Measurements from ENCODE around the gene RNMT.
"Not testable (repeated sequence)": the region's sequence is repeated elsewhere in the genome, so short reads cannot be mapped to it uniquely, and the experiment has no call there.

Gene RNMT

DNA sequence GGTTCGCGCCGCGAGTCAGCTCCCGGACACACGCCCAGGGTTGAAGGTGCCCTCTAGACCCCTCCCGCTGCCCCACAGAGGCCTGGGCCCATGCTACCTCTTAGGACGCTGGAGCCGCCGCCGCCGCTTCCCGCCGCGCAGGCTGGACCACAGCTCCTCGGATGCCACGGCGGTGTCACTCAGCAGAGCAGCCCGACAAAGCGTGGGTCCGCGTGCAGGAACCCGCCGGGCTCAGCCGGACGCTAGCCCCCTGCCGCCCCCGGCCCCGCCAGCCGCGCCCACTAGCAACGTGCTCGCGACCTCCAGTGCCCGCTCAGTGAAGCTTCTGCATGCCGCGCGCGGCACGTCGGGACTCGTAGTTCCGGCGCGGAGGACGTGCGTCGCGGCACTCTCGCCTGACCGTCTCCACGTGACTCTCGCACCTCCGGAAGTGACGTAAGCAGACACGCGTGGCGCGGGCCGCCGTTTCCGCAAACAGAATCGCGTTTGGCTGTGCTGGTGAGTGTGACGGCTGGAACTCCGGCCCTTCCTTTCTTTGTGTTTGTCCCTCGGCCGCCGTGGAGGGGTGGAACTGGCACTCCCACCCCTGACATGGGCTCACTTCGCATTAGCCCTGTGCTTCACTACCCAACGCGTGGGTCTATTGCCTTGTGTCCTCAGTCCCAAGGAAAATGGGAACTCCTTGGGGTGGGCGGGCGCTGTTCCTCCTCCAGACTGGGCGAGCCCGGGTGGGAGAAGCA lies at the start of gene RNMT, which contains the start of gene FAM210A:
RNMT (plus strand) TSS at position 442 of the 740 bp plus-strand sequence. CDS start 4,845 bp downstream, outside the sequence.
FAM210A (minus strand) TSS at position 327 of the 740 bp plus-strand sequence. CDS start 44,481 bp downstream, outside the sequence.
- peak; percentile 94 for DNase-seq

DNA sequence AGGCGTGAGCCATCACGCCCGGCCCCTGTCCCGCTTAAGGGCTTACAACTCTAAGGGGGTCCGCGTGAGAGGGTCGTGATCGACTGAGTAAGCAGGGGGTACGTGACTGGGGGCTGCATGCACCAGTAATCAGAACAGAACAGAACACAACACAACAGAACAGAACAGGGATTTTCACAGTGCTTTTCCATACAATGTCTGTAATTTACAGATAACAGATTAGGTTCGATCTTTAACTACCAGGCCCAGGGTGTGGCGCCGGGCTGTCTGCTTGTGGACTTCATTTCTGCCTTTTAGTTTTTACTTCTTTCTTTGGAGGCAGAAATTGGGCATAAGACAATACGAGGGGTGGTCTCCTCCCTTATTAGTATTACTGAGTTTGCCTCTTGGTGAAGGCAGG lies 49.1 kb upstream of the RNMT start:
- not testable (repeated sequence) for DNase-seq

DNA sequence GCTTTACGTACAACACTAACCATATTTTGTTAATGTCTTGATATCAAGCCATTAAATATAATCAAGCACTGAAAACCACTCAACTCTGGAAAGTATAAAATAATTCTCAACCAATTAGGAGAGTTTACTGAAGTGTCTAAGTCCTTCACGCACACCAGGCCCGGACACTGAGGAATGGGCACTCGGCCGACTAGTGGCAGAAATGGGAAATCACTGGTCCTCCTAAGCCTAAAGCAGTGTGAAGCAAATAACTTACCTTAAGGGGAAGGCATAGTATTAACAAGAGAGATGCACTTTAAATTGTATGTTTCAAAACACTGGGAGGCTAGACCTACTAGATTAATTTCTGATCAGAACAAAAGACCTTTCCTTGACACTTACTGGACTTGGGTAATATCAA lies 45.9 kb upstream of the RNMT start:
- no peak for DNase-seq

DNA sequence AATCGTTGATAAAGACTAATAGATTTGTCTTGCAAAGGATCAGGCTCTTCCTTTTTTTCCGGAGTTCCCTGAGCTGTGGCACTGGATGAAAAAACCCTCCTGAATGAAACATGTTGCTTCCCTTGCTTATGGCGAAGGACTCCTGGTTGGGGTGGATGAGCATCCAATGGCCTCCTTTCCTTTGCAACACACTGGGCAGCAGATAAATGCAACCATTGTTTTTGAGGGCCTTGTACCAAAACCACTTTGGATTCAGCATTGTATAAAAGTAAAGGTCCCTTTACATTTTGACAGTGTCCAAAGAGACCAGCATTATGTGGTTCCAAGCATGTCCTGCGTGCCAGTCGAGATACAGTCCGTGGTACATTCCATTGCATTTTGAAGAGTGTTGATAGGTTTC lies 44.8 kb upstream of the RNMT start:
- no peak for DNase-seq

DNA sequence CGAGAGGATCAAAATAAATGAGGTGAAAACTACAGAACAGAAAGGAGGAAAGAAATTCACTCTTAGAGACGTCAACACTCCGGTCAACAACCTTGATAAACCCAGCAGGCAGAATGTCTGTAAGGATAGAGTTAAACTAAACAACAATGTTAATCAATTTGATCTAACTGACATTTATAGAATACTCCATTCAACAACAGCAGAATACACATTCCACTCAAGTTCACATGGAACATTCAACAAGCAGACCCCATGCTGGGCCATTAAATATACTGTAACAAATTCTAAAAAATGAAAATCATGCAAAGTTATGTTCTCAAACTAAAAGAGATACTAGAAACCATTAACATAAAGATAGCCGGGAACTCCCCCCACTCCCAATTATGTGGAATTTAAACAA lies 41.9 kb upstream of the RNMT start:
- DNase-seq, result no peak

DNA sequence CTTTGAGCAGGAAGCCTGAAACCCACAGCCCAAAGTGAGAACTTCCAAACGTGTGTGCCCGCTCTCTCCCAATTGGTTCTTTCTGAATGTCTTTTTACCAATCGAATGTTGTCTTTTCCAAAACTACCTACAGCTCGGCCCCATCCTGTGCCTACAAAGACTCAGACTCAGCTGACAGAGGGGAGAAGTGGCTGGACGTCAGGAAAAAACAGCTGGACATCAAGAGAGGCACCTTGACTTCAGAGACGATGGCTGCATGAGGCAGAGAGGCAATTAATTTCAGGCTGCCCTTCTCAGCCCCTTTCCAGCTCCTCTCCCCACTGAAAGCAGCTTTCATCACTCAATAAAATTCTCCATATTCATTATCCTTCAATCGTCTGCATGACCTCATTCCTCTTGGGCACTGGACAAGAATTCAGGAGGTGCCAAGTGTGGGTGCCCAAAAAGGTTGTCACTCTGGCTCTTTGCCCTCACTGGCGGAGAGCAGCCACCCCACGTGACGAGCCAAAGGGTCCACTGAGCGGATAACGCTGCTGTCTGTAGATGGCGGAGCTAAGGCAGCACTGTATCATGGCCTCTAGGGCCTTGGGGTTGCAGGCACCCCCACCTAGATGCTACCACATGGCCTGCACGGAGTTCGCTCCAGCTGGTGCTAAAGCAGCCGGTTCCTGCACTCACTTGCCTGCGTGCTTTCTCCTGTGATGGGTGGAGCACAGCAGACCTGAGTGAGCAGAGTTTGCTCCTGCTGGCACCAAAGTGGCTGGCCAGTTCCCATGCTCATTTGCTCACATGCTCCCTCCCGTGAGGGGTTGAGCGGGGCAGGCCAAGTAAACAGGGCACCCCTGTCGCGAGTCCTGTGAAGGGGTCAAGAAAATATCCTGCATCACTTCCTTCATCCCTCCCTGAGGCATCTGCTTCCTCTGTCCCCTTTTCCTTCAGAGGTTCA lies 38.0 kb upstream of the RNMT start:
- no peak for DNase-seq

DNA sequence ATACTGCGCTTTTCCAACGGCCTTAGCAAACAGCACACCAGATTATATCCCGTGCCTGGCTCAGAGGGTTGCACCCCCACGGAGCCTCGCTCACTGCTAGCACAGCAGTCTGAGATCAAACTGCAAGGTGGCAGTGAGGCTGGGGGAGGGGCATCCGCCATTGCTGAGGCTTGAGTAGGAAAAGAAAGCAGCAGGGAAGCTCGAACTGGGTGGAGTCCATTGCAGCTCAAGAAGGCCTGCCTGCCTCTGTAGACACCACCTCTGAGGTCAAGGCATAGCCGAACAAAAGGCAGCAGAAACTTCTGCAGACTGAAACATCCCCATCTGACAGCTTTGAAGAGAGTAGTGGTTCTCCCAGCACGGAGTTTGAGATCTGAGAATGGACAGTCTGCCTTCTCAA lies 36.4 kb upstream of the RNMT start:
- not testable (repeated sequence) for DNase-seq

DNA sequence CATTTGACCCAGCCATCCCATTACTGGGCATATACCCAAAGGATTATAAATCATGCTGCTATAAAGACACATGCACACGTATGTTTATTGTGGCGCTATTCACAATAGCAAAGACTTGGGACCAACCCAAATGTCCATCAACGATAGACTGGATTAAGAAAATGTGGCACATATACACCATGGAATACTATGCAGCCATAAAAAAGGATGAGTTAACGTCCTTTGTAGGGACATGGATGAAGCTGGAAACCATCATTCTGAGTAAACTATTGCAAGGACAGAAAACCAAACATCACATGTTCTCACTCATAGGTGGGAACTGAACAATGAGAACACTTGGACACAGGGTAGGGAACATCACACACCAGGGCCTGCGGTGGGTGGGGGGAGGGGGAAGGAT lies 31.1 kb upstream of the RNMT start:
- DNase-seq, result not testable (repeated sequence)

DNA sequence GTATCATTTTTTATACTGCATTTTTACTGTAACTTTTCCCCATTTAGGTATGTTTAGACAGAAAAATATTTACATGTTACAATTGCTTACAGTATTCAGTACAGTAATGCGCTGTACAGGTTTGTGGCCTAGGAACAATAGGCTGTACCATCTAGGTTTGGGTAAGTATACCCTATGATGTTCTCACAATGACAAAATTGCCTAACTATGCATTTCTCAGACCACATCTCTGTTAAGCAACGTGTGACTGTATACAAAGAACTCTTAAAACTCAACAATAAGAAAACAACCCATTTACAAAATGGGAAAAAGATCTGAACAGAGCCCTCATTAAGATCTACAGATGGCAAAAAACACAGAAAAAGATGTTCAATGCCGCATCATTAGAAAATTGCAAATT lies 29.5 kb upstream of the RNMT start:
- no peak for DNase-seq

DNA sequence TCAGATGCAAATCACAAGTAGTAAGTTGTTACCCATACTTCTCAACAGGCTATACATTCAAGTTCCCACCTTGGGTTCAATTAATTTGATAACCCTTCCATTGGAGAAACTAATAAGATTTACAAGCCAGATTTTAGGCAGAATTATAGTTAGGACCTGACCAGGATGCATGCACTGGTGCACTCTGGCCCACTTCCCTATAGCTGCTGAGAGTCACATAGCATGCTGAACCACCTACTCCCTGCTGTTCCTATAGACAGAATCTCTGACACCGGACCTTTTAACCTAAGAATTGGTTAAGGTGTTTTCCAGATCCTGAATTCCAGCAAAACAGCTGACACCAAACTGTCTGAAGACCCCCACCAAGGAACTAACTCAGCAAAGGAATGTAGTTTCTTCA lies 26.3 kb upstream of the RNMT start:
- DNase-seq, result no peak

DNA sequence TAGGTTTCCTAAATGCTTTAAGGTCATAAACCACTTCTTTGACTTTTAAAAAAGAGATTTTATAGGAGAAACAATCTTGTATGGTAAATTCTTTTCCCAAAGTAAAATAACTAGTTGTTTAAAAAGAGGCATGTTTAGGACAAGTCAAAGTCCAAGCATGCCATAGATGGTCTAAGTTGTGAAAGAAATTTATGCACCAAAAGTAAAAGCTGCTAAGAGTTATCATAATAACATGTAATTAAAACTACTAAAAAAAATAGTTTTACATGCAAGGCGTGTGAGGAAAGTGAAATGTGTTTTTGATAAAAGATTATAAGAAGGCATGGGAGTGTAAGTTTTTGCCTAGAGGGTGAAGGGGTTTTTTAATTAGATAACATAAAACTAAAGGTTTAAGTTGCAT lies 22.6 kb upstream of the RNMT start:
- DNase-seq, result no peak

DNA sequence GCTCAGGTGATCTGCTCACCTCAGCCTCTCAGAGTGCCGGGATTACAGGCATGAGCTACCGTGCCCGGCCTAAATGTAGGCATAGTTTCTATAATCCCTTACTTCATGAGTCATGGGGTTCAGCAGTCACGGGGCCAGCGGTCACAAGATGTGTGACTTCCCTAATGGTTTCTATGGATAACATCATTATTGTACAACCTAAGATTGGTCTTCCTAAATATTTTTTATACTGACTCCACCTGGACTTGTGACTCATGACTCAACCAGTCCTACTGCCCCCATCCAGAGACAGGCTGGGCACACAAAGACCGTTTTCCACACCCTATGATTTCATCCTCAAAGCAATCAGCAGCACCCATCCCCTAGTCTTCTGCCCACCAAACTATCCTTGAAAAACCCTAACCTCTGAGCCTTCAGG lies 16.1 kb upstream of the RNMT start:
- no peak for DNase-seq

DNA sequence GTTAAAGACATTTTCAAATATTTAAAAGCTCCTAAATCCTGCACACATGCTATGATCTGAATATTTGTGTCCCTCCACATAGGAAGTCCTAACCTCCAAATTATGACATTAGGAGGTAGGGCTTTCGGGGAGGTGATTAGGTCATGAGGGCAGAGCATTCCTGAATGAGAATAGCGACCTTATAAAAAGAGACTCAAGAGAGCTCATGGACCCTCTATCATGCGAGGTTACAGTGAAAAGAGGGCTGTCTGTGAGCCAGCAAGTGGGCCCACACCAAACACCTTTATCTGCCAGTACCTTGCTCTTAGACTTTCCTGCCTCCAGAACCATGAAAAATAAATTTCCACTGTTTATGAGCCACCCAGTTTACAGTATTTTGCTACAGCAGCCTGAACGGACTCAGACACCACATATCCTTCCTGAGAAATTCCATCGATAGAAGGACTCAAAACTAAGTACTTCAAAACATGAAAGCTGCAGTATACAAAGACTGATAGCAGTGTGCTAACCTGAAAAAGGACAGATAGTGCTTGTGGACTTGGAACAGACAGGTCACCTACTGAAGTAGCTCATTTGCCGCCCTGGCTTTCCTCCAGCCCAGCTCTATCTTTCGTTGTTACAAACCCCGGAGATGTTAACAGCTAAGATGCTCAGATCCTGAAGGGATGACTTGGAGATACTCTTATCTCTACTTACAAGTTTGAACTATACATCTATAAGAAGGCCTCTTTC lies 13.9 kb upstream of the RNMT start:
- DNase-seq, result no peak

DNA sequence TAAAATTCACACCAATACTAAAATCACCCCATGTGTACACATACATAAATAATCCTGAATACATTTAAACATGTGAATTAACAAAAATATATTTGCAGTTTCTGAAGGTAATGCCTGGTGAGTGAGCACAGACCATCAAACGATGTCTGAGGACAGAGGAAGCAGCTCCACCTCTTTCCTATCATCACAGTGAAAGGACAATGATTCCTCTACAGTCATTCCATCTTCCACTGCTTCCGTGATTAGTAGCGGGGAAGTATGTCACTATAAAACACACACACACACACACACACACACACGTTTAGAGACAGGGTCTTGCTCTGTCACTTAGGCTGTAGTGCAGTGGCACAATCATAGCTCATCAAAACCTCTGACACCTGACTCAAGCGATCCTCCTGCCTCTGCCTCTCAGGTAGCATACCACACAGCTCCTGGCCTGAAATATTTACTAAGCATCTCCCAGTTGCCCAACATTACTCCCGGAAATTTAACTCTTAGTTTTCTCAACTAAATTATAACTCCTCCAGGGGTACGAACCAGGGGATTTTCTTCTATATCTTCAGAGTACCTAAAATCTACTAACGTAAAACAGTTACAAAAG lies 12.9 kb upstream of the RNMT start:
- DNase-seq, result no peak

DNA sequence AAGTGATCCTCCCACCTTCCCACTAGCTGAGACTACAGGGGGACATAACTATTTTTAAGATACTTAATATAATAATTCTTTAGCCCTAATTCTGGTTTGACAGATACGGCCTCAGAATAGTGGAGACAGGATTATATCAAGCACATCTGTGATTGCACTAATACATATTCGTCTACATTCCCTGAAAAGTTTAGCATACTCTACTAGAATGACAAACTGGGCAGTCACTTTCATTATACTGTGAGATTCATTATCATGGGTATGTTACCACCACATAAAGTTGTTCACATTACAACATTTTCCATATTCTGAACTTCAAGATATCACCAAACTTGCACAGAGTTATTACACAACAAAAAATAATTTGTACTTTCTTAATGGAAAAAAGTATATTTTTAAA lies 11.1 kb upstream of the RNMT start:
- DNase-seq, result no peak

DNA sequence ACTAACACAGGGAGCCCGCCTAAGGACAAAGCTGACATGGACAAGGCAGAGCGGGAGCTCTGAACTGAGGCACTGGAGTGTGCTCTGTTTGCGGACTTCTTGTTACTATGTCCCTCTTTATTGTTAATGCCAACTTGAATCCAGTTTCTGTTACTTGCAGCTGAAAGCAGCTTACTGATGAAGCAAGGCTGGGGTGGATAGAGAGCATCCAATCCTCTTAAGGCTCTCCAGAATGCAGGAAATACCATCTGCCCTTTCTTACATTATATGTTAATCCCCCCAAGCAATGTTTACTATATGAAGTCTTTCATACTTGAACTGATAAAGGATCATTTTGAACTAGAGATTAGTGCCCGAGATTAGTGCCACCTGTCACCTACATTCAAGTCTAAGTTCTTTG lies 9.6 kb upstream of the RNMT start:
- DNase-seq, result no peak

DNA sequence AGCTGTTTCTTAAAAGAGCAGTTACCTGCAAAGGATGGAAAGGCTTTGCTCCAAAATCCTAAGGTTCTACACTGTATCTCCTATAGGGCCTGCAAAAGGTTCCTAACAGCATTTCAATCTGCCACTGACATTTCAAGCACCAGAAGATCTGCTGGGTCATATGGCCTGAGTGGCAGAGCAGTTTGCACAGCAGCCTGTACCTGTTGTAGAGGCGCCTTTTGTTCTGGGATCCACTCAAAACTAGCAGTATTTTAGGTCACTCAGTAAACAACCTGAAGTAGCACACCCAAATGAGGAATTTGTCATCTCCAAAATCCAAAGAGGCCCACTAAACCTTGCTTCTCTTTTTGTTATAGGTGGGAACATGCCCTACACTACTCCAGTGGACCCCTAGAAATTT lies 6.3 kb upstream of the RNMT start:
- DNase-seq, result no peak

DNA sequence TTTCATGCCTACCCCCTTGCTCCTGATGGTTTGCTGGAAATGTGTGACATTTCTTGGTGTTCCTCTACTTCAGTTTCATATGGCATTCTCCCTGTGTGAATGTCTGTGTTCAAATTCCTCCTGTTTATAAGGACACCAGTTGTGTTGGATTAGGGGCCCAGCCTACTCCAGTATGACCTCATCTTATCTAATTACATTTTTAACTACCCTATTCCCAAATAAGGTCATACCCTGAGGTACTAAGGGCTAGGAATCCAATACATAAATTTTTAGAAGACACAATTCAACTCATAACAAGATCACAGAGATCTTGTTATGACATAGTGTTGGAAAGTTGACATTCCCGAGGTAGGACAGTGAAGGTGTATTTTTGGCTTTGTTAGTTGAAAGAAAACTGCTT lies 5.6 kb upstream of the RNMT start:
- DNase-seq, result no peak

DNA sequence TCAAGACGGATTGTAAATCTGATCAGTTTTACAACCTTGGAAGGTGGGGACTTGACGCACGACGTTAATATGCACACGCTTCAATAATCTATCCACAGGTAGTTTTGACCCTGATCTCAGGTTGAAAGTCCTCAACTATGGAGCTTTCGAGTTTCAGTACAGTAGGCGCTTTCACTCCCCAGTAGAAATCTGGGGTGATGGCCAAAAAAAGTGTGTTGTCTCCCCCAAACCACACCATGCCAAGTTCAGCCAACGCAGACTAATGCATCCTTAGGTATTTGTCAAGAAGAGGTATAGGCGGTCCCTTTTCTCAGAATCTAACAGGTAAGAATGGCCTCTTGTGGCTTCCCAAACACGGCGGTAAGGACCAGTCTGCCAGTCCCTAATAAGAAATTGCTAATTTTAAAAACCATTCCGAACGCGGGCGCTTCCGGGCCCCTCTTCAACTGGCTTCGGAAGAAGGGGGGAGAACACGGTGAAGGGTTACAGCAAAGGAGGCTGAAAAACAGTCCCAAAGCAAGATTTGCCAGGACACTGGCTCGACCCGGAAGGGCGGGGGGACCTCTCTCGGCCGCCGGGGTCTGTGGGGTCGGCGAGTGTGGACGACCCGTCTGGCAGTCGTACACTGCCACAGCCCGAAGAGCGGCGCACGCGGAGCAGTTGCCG lies 774 bp upstream of the RNMT start:
- DNase-seq, result peak; percentile 10

DNA sequence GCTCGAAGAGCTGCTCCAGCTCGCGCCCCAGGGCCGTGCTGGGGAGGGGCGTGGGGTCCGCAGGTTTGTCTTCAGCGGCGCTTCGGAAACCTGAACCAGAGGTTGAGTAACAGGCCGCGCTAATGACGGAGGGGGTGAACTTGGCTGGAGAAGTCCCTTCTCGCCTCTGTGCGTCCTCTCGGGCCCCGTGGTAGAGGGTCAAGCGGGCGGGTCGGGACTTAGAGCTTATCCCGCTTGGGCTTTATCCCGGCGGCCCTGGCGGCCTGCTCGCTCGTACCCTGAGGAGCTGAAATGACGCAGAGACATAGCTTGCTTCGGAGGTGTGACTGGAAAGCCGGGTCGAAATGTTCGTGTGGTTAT lies 479 bp downstream of the RNMT start:
- peak; percentile 32 for DNase-seq

DNA sequence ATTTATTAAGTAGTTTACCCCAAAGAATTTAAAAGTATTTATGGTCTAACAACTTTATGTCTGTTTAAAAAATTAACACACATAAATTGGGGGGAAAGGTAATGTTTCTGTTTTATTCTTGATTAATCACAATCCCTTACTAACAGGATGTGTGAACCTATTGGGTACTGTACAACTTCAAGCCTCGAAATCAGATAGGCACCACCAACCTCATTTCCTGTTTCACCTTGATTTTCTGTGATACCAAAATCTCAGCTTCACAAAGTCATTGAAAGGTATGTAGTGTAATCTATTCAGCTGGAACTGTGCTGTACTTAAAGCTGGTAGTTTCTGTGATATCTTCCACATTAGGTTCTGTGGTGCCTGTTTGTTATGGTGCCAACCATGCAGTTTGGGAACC lies 4.0 kb downstream of the RNMT start:
- DNase-seq, result peak; percentile 34

DNA sequence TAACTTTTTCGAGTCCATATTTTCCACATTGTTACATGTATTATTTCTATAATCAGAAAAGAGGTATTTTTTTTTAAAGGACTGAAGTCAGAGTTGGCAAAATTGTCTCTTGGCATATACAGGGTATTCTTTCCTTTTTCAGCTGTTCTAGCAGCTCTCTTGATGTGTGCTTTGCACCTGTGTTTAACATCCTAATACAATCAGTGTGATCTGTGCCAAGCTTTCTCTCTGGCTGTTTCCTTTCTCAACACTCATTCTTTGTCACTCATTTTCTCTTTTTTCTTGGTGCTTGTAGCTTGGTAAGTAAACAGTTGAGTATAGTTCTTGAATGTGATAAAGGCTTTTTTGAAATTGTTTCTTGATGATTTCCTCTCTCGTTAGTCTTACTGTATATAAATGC lies 9.2 kb downstream of the RNMT start:
- DNase-seq, result no peak
